ENCODE results near the gene DLGAP5. TPM values are rescaled to one million over a fixed set of nuclear protein-coding genes. Genes with fewer than 3 reads are reported as not detected.

The DLGAP5 gene
- total RNA-seq, 1 experiment from 2014 or later = 118 TPM

GRCh38 chr14:55125403-55125802 lies 66.0 kb downstream of the DLGAP5 start:
- WGBS (ENCODE audit: extremely low coverage, insufficient read length, low lambda C conversion rate) = no CpG with 5 or more reads among the region's 3 CpGs
- H3K36me3 Mint-ChIP-seq (ENCODE audit: insufficient read depth in 1 of 3, low read depth in 3 of 3) = no peaks in the 10 kb centered on the region; a peak in 1 of 7 replicates
- Histone ChIP-seq H3K27ac (ENCODE audit: insufficient read length, low read depth, low read length) (no peak overlapping the region), H3T11ph (ENCODE audit: low read length) (no peak overlapping the region), H4K91ac (ENCODE audit: insufficient read length, low read depth, low read length) (no peak overlapping the region), H3K4me1 (ENCODE audit: insufficient read depth, low read length) (no peaks in the 10 kb centered on the region), H2AK5ac (ENCODE audit: insufficient read length, low read length) (no peak overlapping the region), H3K79me1 (ENCODE audit: insufficient read depth, low read depth, low read length, poor library complexity, severe bottlenecking) (no peaks in the 10 kb centered on the region), H2BK12ac (ENCODE audit: insufficient read length, low read depth, low read length) (no peak overlapping the region), H2BK120ac (ENCODE audit: low read depth, low read length, poor library complexity, severe bottlenecking) (no peak overlapping the region), H3K9ac (ENCODE audit: extremely low read depth, insufficient read length, low read length) (no peak overlapping the region), H3K56ac (ENCODE audit: insufficient read length, low read depth, low read length) (no peak overlapping the region), H3K4me2 (ENCODE audit: insufficient read depth, insufficient read length, low read length) (no peak overlapping the region), H3K23me2 (ENCODE audit: insufficient read length, low read depth, low read length, poor library complexity, severe bottlenecking) (peaks cover 12% of the 10 kb centered on the region), H3K18ac (ENCODE audit: insufficient read length, low read depth, low read length) (no peak overlapping the region), H3K79me2 (ENCODE audit: insufficient read depth, low read length) (no peaks in the 10 kb centered on the region), H3K14ac (ENCODE audit: insufficient read depth, low read length) (no peak overlapping the region), H2AFZ (ENCODE audit: low read length) (no peak overlapping the region), H4K20me1 (ENCODE audit: control insufficient read depth, insufficient read depth, insufficient read length) (no peaks in the 10 kb centered on the region), H3K4ac (ENCODE audit: low read depth, low read length) (no peak overlapping the region), H2BK15ac (ENCODE audit: low read depth, low read length) (no peak overlapping the region), H4K5ac (ENCODE audit: insufficient read length, low read depth, low read length) (no peak overlapping the region), H2BK5ac (ENCODE audit: insufficient read length, low read length) (no peak overlapping the region), H3K9me3 (ENCODE audit: control insufficient read depth, low read depth, low read length) (no peaks in the 10 kb centered on the region), H4K8ac (replicated peaks; ENCODE audit: insufficient read length, low read depth, low read length) (no peak overlapping the region), H2BK20ac (ENCODE audit: low read depth, low read length, poor library complexity, severe bottlenecking) (no peak overlapping the region), H3K27me3 (ENCODE audit: insufficient read depth, low read length) (peaks cover 6% of the 10 kb centered on the region; the same call in 1 of the 2 replicates), H3K23ac (ENCODE audit: insufficient read length, low read depth, low read length) (no peak overlapping the region)
- peaks cover 52% of the 10 kb centered on the region for H3K27me3 Mint-ChIP-seq (ENCODE audit: low read depth)
- no peak overlapping the region; a peak in 1 of 7 replicates for H3K27ac Mint-ChIP-seq
- no peak for TF ChIP-seq CTCF (conservative IDR thresholded peaks at IDR 0.05)
- H3K4me3 Mint-ChIP-seq = no peak overlapping the region
- H3K4me1 Mint-ChIP-seq = peaks cover 17 to 19% of the 10 kb centered on the region in 2 experiments
- no peaks in the 10 kb centered on the region for H3K9me3 Mint-ChIP-seq
- DNase-seq = no peak

Data from H9 (cell line).